ENCODE measurements around the gene KCNMB2.
"Not testable (repeated sequence)": the region's sequence is repeated elsewhere in the genome, so short reads cannot be mapped to it uniquely, and the experiment has no call there.

Gene KCNMB2

GRCh38 chr3:178536211-178537079 lies at the start of gene KCNMB2:
TSS of gene KCNMB2 (plus strand) at chr3:178536436.
- DNase-seq = no peak

- no peak for DNase-seq
These were observed 49.3 kb upstream of the KCNMB2 start for GRCh38 chr3:178486903-178487302.

- no peak for DNase-seq
These were observed 48.5 kb upstream of the KCNMB2 start for GRCh38 chr3:178487752-178488151.

GRCh38 chr3:178491751-178492150 lies 44.5 kb upstream of the KCNMB2 start:
- no peak for DNase-seq

GRCh38 chr3:178492491-178492890 lies 43.7 kb upstream of the KCNMB2 start:
- no peak for DNase-seq

GRCh38 chr3:178494386-178494785 lies 41.9 kb upstream of the KCNMB2 start:
- DNase-seq = no peak

- DNase-seq = no peak
These were observed 39.3 kb upstream of the KCNMB2 start for GRCh38 chr3:178496911-178497310.

GRCh38 chr3:178498871-178499270 lies 37.4 kb upstream of the KCNMB2 start:
- DNase-seq = no peak

GRCh38 chr3:178500631-178501030 lies 35.6 kb upstream of the KCNMB2 start:
- no peak for DNase-seq

- DNase-seq = no peak
These were observed 32.1 kb upstream of the KCNMB2 start for GRCh38 chr3:178504128-178504527.

GRCh38 chr3:178505832-178506231 lies 30.4 kb upstream of the KCNMB2 start:
- no peak for DNase-seq

GRCh38 chr3:178507507-178508442 lies 28.5 kb upstream of the KCNMB2 start:
- DNase-seq = no peak

GRCh38 chr3:178508443-178508825 lies 27.8 kb upstream of the KCNMB2 start:
- no peak for DNase-seq

GRCh38 chr3:178510496-178510895 lies 25.7 kb upstream of the KCNMB2 start:
- DNase-seq = no peak

- DNase-seq = no peak
These were observed 23.6 kb upstream of the KCNMB2 start for GRCh38 chr3:178512647-178513046.

- no peak for DNase-seq
These were observed 22.5 kb upstream of the KCNMB2 start for GRCh38 chr3:178513546-178514380.

- DNase-seq = no peak
These were observed 21.8 kb upstream of the KCNMB2 start for GRCh38 chr3:178514401-178514800.

- not testable (repeated sequence) for DNase-seq
These were observed 21.0 kb upstream of the KCNMB2 start for GRCh38 chr3:178515076-178515744.

GRCh38 chr3:178517665-178518334 lies 18.4 kb upstream of the KCNMB2 start:
- DNase-seq = no peak

- no peak for DNase-seq
These were observed 17.4 kb upstream of the KCNMB2 start for GRCh38 chr3:178518660-178519396.

- DNase-seq = no peak
These were observed 16.5 kb upstream of the KCNMB2 start for GRCh38 chr3:178519701-178520100.

Measured in inflammatory macrophage treated with lipopolysaccharide for 4 hours (primary cell).